GM19043 (cell line): Measurements from ENCODE around the gene CHRNA9.
"Not testable (repeated sequence)": the region's sequence is repeated elsewhere in the genome, so short reads cannot be mapped to it uniquely, and the experiment has no call there.

ENCODE experiments used
- ATAC-seq: cut with Tn5 transposase; IDR thresholded peaks from one replicate; pipeline ENCODE4 v1.9.1; 2021; ENCODE audit warnings: low read depth; ENCODE audit not compliant: unreplicated experiment

The CHRNA9 gene

GRCh38 chr4:40378619-40379018 lies 43.5 kb downstream of the CHRNA9 start:
- ATAC-seq = no peak

GRCh38 chr4:40379248-40379647 lies 44.1 kb downstream of the CHRNA9 start:
- ATAC-seq = no peak

- no peak for ATAC-seq
These were observed 45.5 kb downstream of the CHRNA9 start for GRCh38 chr4:40380647-40381046.

GRCh38 chr4:40388239-40388638 lies 53.1 kb downstream of the CHRNA9 start:
- ATAC-seq = no peak

GRCh38 chr4:40389986-40390385 lies 54.9 kb downstream of the CHRNA9 start:
- no peak for ATAC-seq

- ATAC-seq = not testable (repeated sequence)
These were observed 57.1 kb downstream of the CHRNA9 start for GRCh38 chr4:40392241-40392640.

GRCh38 chr4:40394236-40394635 lies 59.1 kb downstream of the CHRNA9 start:
- ATAC-seq = no peak

- no peak for ATAC-seq
These were observed 60.2 kb downstream of the CHRNA9 start for GRCh38 chr4:40395166-40395900.

- ATAC-seq = no peak
These were observed 61.0 kb downstream of the CHRNA9 start for GRCh38 chr4:40395908-40396793.

GRCh38 chr4:40399578-40399977 lies 64.4 kb downstream of the CHRNA9 start:
- ATAC-seq = no peak

GRCh38 chr4:40401096-40401495 lies 66.0 kb downstream of the CHRNA9 start:
- no peak for ATAC-seq

GRCh38 chr4:40401631-40402030 lies 66.5 kb downstream of the CHRNA9 start:
- no peak for ATAC-seq

- no peak for ATAC-seq
These were observed 67.4 kb downstream of the CHRNA9 start for GRCh38 chr4:40402556-40402955.

- no peak for ATAC-seq
These were observed 67.9 kb downstream of the CHRNA9 start for GRCh38 chr4:40403081-40403480.
